K562 (cell line): Measurements from ENCODE around the gene LRRC4B.

Experiments
- CBFB ChIP-seq: sonication (generic); formaldehyde crosslinking; IDR thresholded peaks from 2 replicates; pipeline ENCODE4 v1.4.0; 2020; ENCODE audit warnings: mild to moderate bottlenecking, missing genetic modification reagents
- CTCF ChIP-seq, 3 experiments: IDR thresholded peaks in 2 of 3; conservative IDR thresholded peaks in 1 of 3; 2 replicates each; pipeline ENCODE4 v1.5.1; 2011 to 2012; ENCODE audit warnings: low read length in 3 of 3, mild to moderate bottlenecking in 3 of 3, control low read depth in 2 of 3, improper control_type of control experiment in 1 of 3, inconsistent platforms in 1 of 3, low read depth in 1 of 3, mixed read lengths in 1 of 3, moderate library complexity in 1 of 3; ENCODE audit not compliant: insufficient read depth in 2 of 3
- EZH2 ChIP-seq: IDR thresholded peaks from 2 replicates; pipeline ENCODE4 v1.6.1; 2012; ENCODE audit warnings: low read depth, mild to moderate bottlenecking, inconsistent platforms, low read length, borderline replicate concordance
- GATAD2A ChIP-seq: fragments of 450-650 bp; IDR thresholded peaks from 2 replicates; pipeline ENCODE4 v1.6.1; 2017
- NFIX ChIP-seq: fragments of 250-450 bp; sonication (Bioruptor Pico); IDR thresholded peaks from 2 replicates; pipeline ENCODE4 v1.4.0; 2020; ENCODE audit warnings: low read depth, mild to moderate bottlenecking, moderate library complexity
- NR0B1 ChIP-seq: fragments of 450-650 bp; IDR thresholded peaks from one replicate; pipeline ENCODE4 v1.6.1; 2018; ENCODE audit warnings: mild to moderate bottlenecking, moderate library complexity; ENCODE audit not compliant: partially characterized antibody
- NR2C1 ChIP-seq, 2 experiments: fragments of 450-650 bp; IDR thresholded peaks; 2 replicates each; pipeline ENCODE4 v1.6.1; 2017; ENCODE audit warnings: mild to moderate bottlenecking in 2 of 2, antibody characterized with exemption in 1 of 2, inconsistent platforms in 1 of 2, missing compliant biosample characterization in 1 of 2, missing genetic modification characterization in 1 of 2
- POLR2AphosphoS5 ChIP-seq: IDR thresholded peaks from 2 replicates; pipeline ENCODE4 v1.6.1; 2011; ENCODE audit warnings: mild to moderate bottlenecking, low read depth, low read length, moderate library complexity; ENCODE audit not compliant: control insufficient read depth, insufficient read depth
- RFX5 ChIP-seq: IDR thresholded peaks from 2 replicates; pipeline ENCODE4 v1.6.1; 2011; ENCODE audit warnings: low read depth, mild to moderate bottlenecking, improper control_type of control experiment, low read length
- ZBTB33 ChIP-seq: sonication (generic); formaldehyde crosslinking; IDR thresholded peaks from 2 replicates; pipeline ENCODE4 v1.8.1; 2023; ENCODE audit warnings: mild to moderate bottlenecking, missing genetic modification reagents
- ZFP36 ChIP-seq: fragments of 150-350 bp; IDR thresholded peaks from 2 replicates; pipeline ENCODE4 v1.6.1; 2018; ENCODE audit warnings: low read length, low read depth; ENCODE audit not compliant: partially characterized antibody
- ZNF253 ChIP-seq: fragments of 250-450 bp; sonication (Bioruptor Pico); conservative IDR thresholded peaks from 2 replicates; pipeline ENCODE4 v1.6.1; 2021; ENCODE audit warnings: mild to moderate bottlenecking
- ZNF318 ChIP-seq, 2 experiments: fragments of 450-650 bp; IDR thresholded peaks; 2 replicates each; pipeline ENCODE4 v1.6.1; 2016; ENCODE audit warnings: mild to moderate bottlenecking in 2 of 2, borderline replicate concordance in 1 of 2, low read depth in 1 of 2, moderate library complexity in 1 of 2
- ZNF76 ChIP-seq: fragments of 250-450 bp; sonication (Bioruptor Pico); IDR thresholded peaks from 2 replicates; pipeline ENCODE4 v1.4.0; 2020; ENCODE audit warnings: mild to moderate bottlenecking, moderate library complexity, borderline replicate concordance

- TF ChIP-seq ZFP36, result no peak
- TF ChIP-seq CTCF (IDR thresholded peaks at IDR 0.05 in 2 of 3, conservative IDR thresholded peaks at IDR 0.05 in 1 of 3; ENCODE audit: insufficient read depth in 2 of 3, low read depth in 1 of 3, low read length in 3 of 3), result no peak
- TF ChIP-seq ZNF253 (CRISPR knock-in tag), result no peak
- no peak for TF ChIP-seq EZH2
- no peak for TF ChIP-seq ZBTB33 (CRISPR knock-in tag)
- no peak for TF ChIP-seq NR2C1 (IDR thresholded peaks at IDR 0.05)
- no peak for TF ChIP-seq NR2C1 (tag; IDR thresholded peaks at IDR 0.05)
- TF ChIP-seq POLR2AphosphoS5, result no peak
- TF ChIP-seq NR0B1, result no peak
- TF ChIP-seq GATAD2A, result no peak
- no peak for TF ChIP-seq ZNF318 (IDR thresholded peaks at IDR 0.05; ENCODE audit: borderline replicate concordance in 1 of 2, low read depth in 1 of 2)
- TF ChIP-seq ZNF76 (CRISPR knock-in tag), result no peak
- no peak for TF ChIP-seq NFIX (CRISPR knock-in tag)
- TF ChIP-seq RFX5, result no peak
- TF ChIP-seq CBFB (CRISPR knock-in tag), result no peak
Observed at GRCh38 chr19:50549059-50549926, 18.9 kb downstream of the LRRC4B start.
